Kidney (tissue), 14 donors: ENCODE results near the gene C1orf21. TPM values are rescaled to one million over a fixed set of nuclear protein-coding genes. Genes with fewer than 3 reads are reported as not detected.

Source experiments
- DNase-seq, 5 donors: peaks; one replicate each; pipeline ENCODE4 v3.0.0-alpha.2; 2013 to 2020
- FAIRE-seq: peaks from 2 replicates; lab custom pipeline; 2012; peaks lifted over from hg19 to GRCh38; lab: Jason Lieb, UNC
- H3K27ac ChIP-seq, 2 donors: one replicate each; pipeline ENCODE4 v1.7.0; 2013; ENCODE audit warnings: low read depth in 2 of 2, low read length in 2 of 2, inconsistent platforms in 1 of 2
- H3K27me3 ChIP-seq: one replicate; pipeline ENCODE4 v1.7.1; 2013; ENCODE audit warnings: low read length, inconsistent platforms; ENCODE audit not compliant: control insufficient read depth, insufficient read depth
- H3K36me3 ChIP-seq, 3 donors: one replicate each; pipeline versions ENCODE4 v1.7.0 to v1.7.1; 2013; ENCODE audit warnings: low read length in 3 of 3, control low read depth in 1 of 3, inconsistent platforms in 1 of 3; ENCODE audit not compliant: insufficient read depth in 3 of 3, control insufficient read depth in 2 of 3
- H3K4me1 ChIP-seq, 3 donors: one replicate each; pipeline versions ENCODE4 v1.7.0 to v1.7.1; 2013; ENCODE audit warnings: low read length in 3 of 3, inconsistent platforms in 1 of 3, low read depth in 1 of 3; ENCODE audit not compliant: control insufficient read depth in 2 of 3, insufficient read depth in 2 of 3
- H3K4me3 ChIP-seq, 3 donors: one replicate each; pipeline versions ENCODE4 v1.7.0 to v1.8.1; 2013; ENCODE audit warnings: low read length in 3 of 3, control low read depth in 1 of 3, inconsistent platforms in 1 of 3
- H3K9ac ChIP-seq, 3 donors: one replicate each; pipeline versions ENCODE4 v1.7.0 to v1.7.1; 2013; ENCODE audit warnings: low read length in 3 of 3, control low read depth in 1 of 3, inconsistent platforms in 1 of 3
- H3K9me3 ChIP-seq, 3 donors: one replicate each; pipeline versions ENCODE4 v1.7.0 to v1.7.1; 2013; ENCODE audit warnings: low read length in 3 of 3, control low read depth in 1 of 3, inconsistent platforms in 1 of 3; ENCODE audit not compliant: control insufficient read depth in 2 of 3, insufficient read depth in 1 of 3
- intact Hi-C: fragments of 100-400 bp; cut with DNase I; formaldehyde crosslinking; loops from one replicate; pipeline ENCODE4 v1.11.1; 2022
- polyA plus RNA-seq: library from polyadenylated mRNA; stranded (reverse); fragments of 350-450 nt; fragmentation: Illumina TruSeq; extraction: RNeasy Lipid Tissue Mini Kit (QIAGEN cat#74804); gene quantifications from one replicate; pipeline ENCODE4 v1.2.3, GENCODE V29; 2014; ENCODE audit warnings: low read depth, low replicate concordance; ENCODE audit not compliant: insufficient read depth
- total RNA-seq: library from RNA; stranded (reverse); fragmentation: NEBNext Ultra II Directional; extraction: Animal tissue kit (Norgen Biotek cat#: 25700); gene quantifications from one replicate; pipeline ENCODE4 v1.2.1, GENCODE V29; 2021
- TF ChIP-seq, protein P1 (sequence below): IDR thresholded peaks from 3 replicates; pipeline ENCODE4 v1.5.1; 2012; ENCODE audit warnings: mild to moderate bottlenecking, moderate library complexity, borderline replicate concordance; ENCODE audit not compliant: insufficient read depth; ENCODE audit errors: extremely low read depth
- donor health status: control.
- donor health status: control.
- donor health status: control.
- donor health status: control.
- donor health status: control.
- donor health status: DM: yes; HTN: yes; CAD: no.
- donor health status: Normal renal cell carcinoma (clear cell type).

C1orf21 gene
- total and polyA plus RNA-seq, 2 donors from 2014 or later, result 18.3 to 18.6 TPM

DNA sequence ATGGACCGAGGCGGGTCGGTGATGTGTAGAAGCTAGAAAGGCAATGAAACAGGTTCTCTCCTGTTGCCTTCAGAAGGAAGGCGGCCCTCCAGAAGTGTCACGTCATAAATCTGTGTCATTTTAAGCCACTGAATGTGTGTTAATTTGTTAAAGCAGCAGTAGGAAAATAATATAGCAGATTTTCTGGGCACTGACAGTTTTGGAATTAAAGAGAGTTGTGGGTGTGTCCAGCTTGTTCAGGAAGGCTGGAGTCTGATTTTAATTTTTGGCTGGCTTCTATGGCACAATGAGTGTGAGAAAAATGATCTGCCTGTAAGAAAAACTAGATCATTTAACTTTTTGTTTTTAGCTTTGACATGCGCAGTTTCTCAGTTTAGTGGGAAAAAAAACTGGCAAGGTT, 190.5 kb downstream of the C1orf21 start:
- no peaks in the 10 kb centered on the region for H3K27me3 ChIP-seq
- H3K27ac ChIP-seq, result no peak overlapping the region
- H3K4me3 ChIP-seq, result no peak overlapping the region
- H3K4me1 ChIP-seq, result no peaks in the 10 kb centered on the region
- no peaks in the 10 kb centered on the region for H3K9me3 ChIP-seq
- intact Hi-C loops, result no loop called here
- no peaks in the 10 kb centered on the region for H3K36me3 ChIP-seq
- TF ChIP-seq, protein P1, sequence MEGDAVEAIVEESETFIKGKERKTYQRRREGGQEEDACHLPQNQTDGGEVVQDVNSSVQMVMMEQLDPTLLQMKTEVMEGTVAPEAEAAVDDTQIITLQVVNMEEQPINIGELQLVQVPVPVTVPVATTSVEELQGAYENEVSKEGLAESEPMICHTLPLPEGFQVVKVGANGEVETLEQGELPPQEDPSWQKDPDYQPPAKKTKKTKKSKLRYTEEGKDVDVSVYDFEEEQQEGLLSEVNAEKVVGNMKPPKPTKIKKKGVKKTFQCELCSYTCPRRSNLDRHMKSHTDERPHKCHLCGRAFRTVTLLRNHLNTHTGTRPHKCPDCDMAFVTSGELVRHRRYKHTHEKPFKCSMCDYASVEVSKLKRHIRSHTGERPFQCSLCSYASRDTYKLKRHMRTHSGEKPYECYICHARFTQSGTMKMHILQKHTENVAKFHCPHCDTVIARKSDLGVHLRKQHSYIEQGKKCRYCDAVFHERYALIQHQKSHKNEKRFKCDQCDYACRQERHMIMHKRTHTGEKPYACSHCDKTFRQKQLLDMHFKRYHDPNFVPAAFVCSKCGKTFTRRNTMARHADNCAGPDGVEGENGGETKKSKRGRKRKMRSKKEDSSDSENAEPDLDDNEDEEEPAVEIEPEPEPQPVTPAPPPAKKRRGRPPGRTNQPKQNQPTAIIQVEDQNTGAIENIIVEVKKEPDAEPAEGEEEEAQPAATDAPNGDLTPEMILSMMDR, result no peak
- peak in 2 of 5 donors; percentile 45 for DNase-seq
- no peak overlapping the region for H3K9ac ChIP-seq
- FAIRE-seq, result no peak

DNA sequence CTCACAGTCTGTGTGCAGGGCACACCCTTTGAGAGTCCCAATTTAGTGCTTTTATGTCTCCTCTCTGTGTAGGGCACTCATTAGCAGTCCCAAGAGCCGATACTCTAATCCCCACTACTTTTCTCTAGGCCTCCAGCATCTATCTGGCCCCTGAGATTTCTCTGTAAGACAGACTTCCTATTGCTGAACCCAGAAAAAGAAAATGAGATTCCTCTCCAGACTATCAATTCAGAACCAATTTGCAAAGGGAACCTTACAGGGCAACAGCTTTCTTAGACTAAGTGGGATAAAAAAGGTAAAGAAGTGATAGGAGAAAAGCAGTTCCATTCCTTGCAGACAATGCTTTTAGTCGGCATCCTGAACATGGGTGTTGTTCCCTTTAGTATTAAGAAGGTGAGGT, 195.6 kb downstream of the C1orf21 start:
- no peak for FAIRE-seq
- DNase-seq, result no peak
- no peak overlapping the region for H3K9ac ChIP-seq
- H3K27me3 ChIP-seq, result no peaks in the 10 kb centered on the region
- intact Hi-C loops, result no loop called here
- H3K4me1 ChIP-seq, result no peaks in the 10 kb centered on the region
- TF ChIP-seq, protein P1, result no peak
- no peak overlapping the region for H3K4me3 ChIP-seq
- H3K27ac ChIP-seq, result no peak overlapping the region
- no peaks in the 10 kb centered on the region for H3K9me3 ChIP-seq
- no peaks in the 10 kb centered on the region for H3K36me3 ChIP-seq

DNA sequence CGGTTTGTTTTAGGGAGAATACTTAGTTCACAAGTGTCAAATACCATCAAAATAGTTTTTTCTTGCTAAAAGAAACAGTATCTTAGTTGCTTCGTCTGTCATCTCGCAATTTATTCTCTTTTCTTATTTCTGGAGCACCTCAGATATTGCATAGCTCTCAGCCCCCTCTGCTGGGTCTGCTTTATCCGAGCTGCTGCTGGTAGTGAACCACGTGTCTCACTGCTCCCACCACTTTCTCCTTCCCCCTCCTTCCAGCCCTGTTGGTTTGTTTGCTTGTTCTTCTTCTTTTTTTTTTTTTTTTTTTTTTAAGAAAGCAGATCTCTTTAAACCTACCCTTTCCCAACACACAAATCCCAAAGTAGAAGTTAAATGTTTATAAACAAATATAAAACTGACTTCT, 197.0 kb downstream of the C1orf21 start:
- Histone ChIP-seq H3K9ac (no peak overlapping the region), H3K36me3 (no peaks in the 10 kb centered on the region), H3K27me3 (no peaks in the 10 kb centered on the region), H3K4me3 (no peak overlapping the region), H3K9me3 (no peaks in the 10 kb centered on the region), H3K4me1 (no peaks in the 10 kb centered on the region), H3K27ac (no peak overlapping the region)
- TF ChIP-seq, protein P1, result no peak
- intact Hi-C loops, result no loop called here
- DNase-seq (peak in 2 of 5 donors; percentile 18 to 54), FAIRE-seq (no peak)

DNA sequence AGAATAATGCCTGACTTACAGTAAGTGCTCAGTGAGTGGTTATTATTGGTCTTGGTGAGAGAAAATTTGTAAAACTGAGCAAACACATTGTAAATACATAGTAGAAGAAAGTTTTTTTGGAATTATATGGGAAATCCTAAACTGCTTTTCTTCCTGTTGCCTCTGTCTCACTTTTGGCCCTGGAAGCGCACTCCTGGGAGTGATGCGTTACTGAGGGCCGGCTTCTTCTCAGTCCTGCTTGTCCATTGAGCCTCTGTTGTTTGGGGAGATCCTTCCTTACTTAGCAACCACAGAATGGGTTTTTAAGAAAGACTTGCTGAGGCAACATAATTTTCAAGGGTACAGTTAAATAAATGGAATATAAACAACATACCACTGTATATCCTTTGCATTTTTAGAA, 201.9 kb downstream of the C1orf21 start:
- Histone ChIP-seq H3K27me3 (no peaks in the 10 kb centered on the region), H3K27ac (no peak overlapping the region), H3K4me3 (no peak overlapping the region), H3K36me3 (no peaks in the 10 kb centered on the region), H3K9ac (no peak overlapping the region), H3K9me3 (no peaks in the 10 kb centered on the region), H3K4me1 (no peaks in the 10 kb centered on the region)
- TF ChIP-seq, protein P1, result no peak
- intact Hi-C loops, result no loop called here
- DNase-seq, result no peak
- no peak for FAIRE-seq
